HL-60 (cell line): ENCODE data around the gene CTBS.

Source experiments
- CTCF ChIP-seq: IDR thresholded peaks from one replicate; pipeline ENCODE4 v1.5.1; 2011; ENCODE audit warnings: low read length, control low read depth, inconsistent platforms; ENCODE audit not compliant: insufficient read depth
- GABPA ChIP-seq: IDR thresholded peaks from 2 replicates; pipeline ENCODE4 v1.6.1; 2012; ENCODE audit warnings: low read depth

DNA sequence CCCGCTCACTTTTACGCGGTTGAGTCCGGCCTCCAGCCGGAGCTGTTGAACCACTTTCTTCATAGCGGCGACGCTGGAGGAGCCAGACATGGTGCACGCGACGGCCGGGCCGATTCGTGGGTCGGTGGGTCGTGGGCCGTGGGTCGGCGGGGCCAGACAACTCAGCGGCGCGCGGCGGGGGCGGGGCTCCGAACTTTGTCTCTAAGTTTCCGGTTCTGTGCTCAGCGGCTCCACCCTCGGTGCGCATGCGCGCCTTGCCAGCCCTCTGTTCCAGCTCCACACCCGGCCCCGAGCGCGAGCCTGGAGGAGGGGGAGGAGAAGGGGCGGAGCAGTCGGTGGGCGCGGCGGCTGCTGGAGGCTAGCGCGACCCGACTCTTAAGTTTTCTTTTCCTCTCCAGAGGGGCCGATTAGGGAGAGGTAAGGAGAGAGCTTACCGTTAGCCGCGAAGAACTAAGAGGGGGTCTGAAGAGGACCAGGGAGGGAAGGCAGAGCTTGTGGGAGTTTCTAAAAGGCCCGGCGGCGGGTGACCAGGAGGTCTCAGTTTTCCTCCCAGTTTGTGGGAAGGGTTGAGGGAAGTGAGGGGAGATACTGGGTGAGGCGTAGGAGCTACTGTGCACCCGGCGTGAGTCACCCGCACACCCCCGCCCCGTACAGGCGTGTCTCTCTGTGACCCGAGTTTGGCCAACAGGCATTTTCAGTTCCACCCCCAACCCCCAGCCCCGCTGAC is 68.1 kb downstream of the CTBS start, which contains the start of the genes GNG5 and SPATA1:
- no peak for TF ChIP-seq CTCF
- 0 out of 2 replicates have a peak, but pooled peaks have one; percentile 6 for TF ChIP-seq GABPA
